ENCODE measurements around the gene FTHL17. TPM values are rescaled to one million over a fixed set of nuclear protein-coding genes. Genes with fewer than 3 reads are reported as not detected.
A peak's percentile ranks its signal among the peaks of the same experiment; 100 is the strongest.

Gene FTHL17
- total RNA-seq, 2 experiments from 2014 or later = not detected

DNA sequence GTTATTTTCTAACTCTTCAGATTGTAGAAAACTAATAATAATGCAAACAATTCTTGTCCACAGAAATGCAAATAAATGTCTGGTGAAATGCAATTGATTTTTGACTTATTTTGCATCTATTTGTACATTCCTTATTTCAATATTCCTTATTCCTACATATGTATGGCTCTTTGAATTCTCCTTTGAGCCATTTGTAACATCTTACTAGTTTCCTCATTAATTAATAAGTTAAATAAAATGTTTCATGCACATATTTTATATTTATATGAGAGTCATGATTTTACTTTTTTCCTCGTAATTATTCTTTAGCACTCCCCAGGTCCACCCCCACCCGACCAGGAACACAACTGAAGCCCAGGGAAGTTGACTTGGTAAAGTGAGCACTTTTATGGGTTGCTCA lies 2.7 kb upstream of the FTHL17 start:
- H3K9me3 Mint-ChIP-seq (ENCODE audit: insufficient read depth) = no peaks in the 10 kb centered on the region
- no peak overlapping the region for H3K4me3 Mint-ChIP-seq
- POLR2A ChIA-PET = no interaction called here
- no peak overlapping the region for H3K27ac Mint-ChIP-seq
- DNase-seq (no peak), ATAC-seq (no peak)
- no peaks in the 10 kb centered on the region for H3K4me1 Mint-ChIP-seq (ENCODE audit: low read depth)
- H3K36me3 Mint-ChIP-seq (ENCODE audit: low read depth) = peaks cover 1% of the 10 kb centered on the region
- H3K27me3 Mint-ChIP-seq (ENCODE audit: low read depth) = no peaks in the 10 kb centered on the region
- CTCF ChIA-PET = no interaction called here

DNA sequence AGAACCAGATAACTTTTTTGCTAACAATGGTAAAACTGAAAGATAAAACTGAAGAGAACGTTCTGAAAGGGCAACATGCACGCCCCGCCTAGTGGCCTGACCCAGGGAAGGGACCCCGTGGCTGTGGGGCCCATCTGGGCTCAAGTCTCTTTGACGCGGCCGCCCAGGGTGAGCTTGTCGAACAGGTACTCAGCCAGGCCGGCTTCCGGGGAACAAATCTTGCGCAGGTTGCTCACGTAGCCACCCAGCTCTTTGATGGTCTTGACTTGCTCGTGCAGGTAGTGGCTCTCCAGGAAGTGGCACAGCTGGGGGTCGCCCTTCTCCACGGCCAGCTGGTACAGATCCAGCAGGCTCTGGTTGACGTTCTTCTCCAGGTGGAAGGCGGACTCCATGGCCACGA lies 579 bp downstream of the FTHL17 start:
- Mint-ChIP-seq H3K9me3 (ENCODE audit: insufficient read depth) (no peaks in the 10 kb centered on the region), H3K27ac (no peak overlapping the region), H3K4me3 (no peak overlapping the region), H3K4me1 (ENCODE audit: low read depth) (no peaks in the 10 kb centered on the region), H3K27me3 (ENCODE audit: low read depth) (no peaks in the 10 kb centered on the region), H3K36me3 (ENCODE audit: low read depth) (peaks cover 1% of the 10 kb centered on the region)
- ATAC-seq (no peak), DNase-seq (no peak)
- POLR2A ChIA-PET = no interaction called here
- CTCF ChIA-PET = no interaction called here

DNA sequence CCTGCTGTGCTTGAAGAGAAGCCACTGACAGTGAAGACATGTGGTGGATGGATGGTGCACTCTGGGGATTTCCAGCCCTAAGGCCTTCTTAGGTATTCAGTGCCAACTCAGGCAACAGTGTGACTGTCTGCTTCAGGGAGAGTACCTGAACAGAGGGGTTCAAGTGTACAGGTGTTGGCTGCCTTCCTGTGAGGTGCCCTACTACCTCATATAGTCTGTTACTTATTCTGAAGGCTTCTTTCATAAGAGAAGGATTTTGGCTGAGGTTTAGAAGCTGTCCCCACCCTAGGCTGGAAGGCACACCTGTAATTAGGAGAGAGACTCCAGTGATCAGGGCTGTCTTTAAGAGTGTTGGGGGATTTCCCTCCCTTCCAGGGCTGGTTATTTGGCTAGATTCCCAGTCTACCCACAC lies 1.8 kb downstream of the FTHL17 start:
- no peak for ATAC-seq
- H3K9me3 Mint-ChIP-seq (ENCODE audit: insufficient read depth) = no peaks in the 10 kb centered on the region

GRCh38 chrX:31063114-31063513 lies 8.7 kb downstream of the FTHL17 start:
- POLR2A ChIA-PET = no interaction called here
- Mint-ChIP-seq H3K4me1 (ENCODE audit: low read depth) (no peaks in the 10 kb centered on the region), H3K36me3 (ENCODE audit: low read depth) (no peaks in the 10 kb centered on the region), H3K9me3 (ENCODE audit: insufficient read depth) (no peaks in the 10 kb centered on the region), H3K4me3 (no peak overlapping the region), H3K27me3 (ENCODE audit: low read depth) (no peaks in the 10 kb centered on the region), H3K27ac (no peak overlapping the region)
- CTCF ChIA-PET = no interaction called here
- ATAC-seq (no peak), DNase-seq (no peak)

More for the DNA sequence above, 1.8 kb downstream of the FTHL17 start:
- CTCF ChIA-PET = no interaction called here
- Mint-ChIP-seq H3K4me1 (ENCODE audit: low read depth) (no peaks in the 10 kb centered on the region), H3K36me3 (ENCODE audit: low read depth) (peaks cover 1% of the 10 kb centered on the region), H3K27me3 (ENCODE audit: low read depth) (no peaks in the 10 kb centered on the region), H3K27ac (no peak overlapping the region), H3K4me3 (no peak overlapping the region)
- POLR2A ChIA-PET = no interaction called here
- DNase-seq = no peak

GRCh38 chrX:31061091-31061490 lies 10.8 kb downstream of the FTHL17 start:
- ATAC-seq = no peak
- no peak for DNase-seq
- H3K27me3 Mint-ChIP-seq (ENCODE audit: low read depth) = no peaks in the 10 kb centered on the region
- H3K4me3 Mint-ChIP-seq = no peak overlapping the region
- no peaks in the 10 kb centered on the region for H3K9me3 Mint-ChIP-seq (ENCODE audit: insufficient read depth)
- CTCF ChIA-PET = no interaction called here
- no peaks in the 10 kb centered on the region for H3K36me3 Mint-ChIP-seq (ENCODE audit: low read depth)
- POLR2A ChIA-PET = no interaction called here
- H3K27ac Mint-ChIP-seq = no peak overlapping the region
- H3K4me1 Mint-ChIP-seq (ENCODE audit: low read depth) = no peaks in the 10 kb centered on the region

- ATAC-seq (no peak), DNase-seq (no peak)
- H3K36me3 Mint-ChIP-seq (ENCODE audit: low read depth) = no peaks in the 10 kb centered on the region
- H3K4me1 Mint-ChIP-seq (ENCODE audit: low read depth) = no peaks in the 10 kb centered on the region
- no peak overlapping the region for H3K27ac Mint-ChIP-seq
- POLR2A ChIA-PET = no interaction called here
- no peaks in the 10 kb centered on the region for H3K9me3 Mint-ChIP-seq (ENCODE audit: insufficient read depth)
- H3K4me3 Mint-ChIP-seq = no peak overlapping the region
- CTCF ChIA-PET = no interaction called here
- no peaks in the 10 kb centered on the region for H3K27me3 Mint-ChIP-seq (ENCODE audit: low read depth)
These were observed 11.8 kb downstream of the FTHL17 start for GRCh38 chrX:31060016-31060415.

DNA sequence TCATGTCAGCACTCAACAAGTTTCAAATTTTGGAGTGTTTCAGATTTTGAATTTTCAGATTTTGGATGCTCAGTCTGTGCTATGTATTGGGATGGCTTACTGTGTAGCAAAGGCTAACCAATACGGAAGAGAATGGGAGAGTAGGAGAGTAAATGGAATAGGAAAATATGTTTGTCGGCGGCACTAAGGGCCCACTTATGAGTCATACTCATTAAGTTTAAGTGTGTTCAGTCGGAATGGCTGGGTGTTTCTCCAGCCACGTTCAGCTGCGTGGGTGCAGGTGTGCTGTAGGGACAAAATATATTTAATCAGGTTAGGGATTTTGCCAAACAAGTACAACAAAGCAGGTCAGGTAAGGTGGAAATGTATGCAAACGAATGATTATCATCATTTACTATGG lies 13.6 kb downstream of the FTHL17 start:
- DNase-seq = no peak
- Mint-ChIP-seq H3K4me3 (no peak overlapping the region), H3K4me1 (ENCODE audit: low read depth) (no peaks in the 10 kb centered on the region), H3K9me3 (ENCODE audit: insufficient read depth) (no peaks in the 10 kb centered on the region), H3K27me3 (ENCODE audit: low read depth) (no peaks in the 10 kb centered on the region), H3K36me3 (ENCODE audit: low read depth) (no peaks in the 10 kb centered on the region), H3K27ac (no peak overlapping the region)
- ChIA-PET POLR2A (no interaction called here), CTCF (no interaction called here)
- ATAC-seq = no peak

DNA sequence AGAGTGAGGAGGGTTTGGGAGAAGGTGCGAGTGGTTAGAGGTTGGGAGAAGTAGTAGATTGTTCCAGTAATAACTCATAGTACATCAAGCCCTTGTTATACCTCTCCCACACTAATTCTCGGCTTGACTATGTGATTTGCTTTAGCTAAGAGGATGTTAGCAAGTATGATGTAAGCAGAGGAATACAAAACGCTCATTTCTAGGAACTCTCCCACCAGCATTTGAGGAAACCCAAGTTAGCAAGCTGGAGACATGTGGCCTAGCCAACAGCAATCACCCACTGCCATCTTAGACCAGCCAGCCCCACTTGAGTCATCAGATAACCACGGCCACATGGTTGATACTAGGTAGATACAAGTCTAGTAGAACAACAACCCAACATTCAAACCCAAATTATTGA lies 14.2 kb downstream of the FTHL17 start:
- DNase-seq (no peak), ATAC-seq (no peak)
- CTCF ChIA-PET = no interaction called here
- no peak overlapping the region for H3K27ac Mint-ChIP-seq
- POLR2A ChIA-PET = no interaction called here
- H3K4me3 Mint-ChIP-seq = no peak overlapping the region
- no peaks in the 10 kb centered on the region for H3K36me3 Mint-ChIP-seq (ENCODE audit: low read depth)
- H3K4me1 Mint-ChIP-seq (ENCODE audit: low read depth) = no peaks in the 10 kb centered on the region
- no peaks in the 10 kb centered on the region for H3K27me3 Mint-ChIP-seq (ENCODE audit: low read depth)
- H3K9me3 Mint-ChIP-seq (ENCODE audit: insufficient read depth) = no peaks in the 10 kb centered on the region

GRCh38 chrX:31057291-31057690 lies 14.6 kb downstream of the FTHL17 start:
- no peak overlapping the region for H3K4me3 Mint-ChIP-seq
- H3K36me3 Mint-ChIP-seq (ENCODE audit: low read depth) = no peaks in the 10 kb centered on the region
- H3K9me3 Mint-ChIP-seq (ENCODE audit: insufficient read depth) = no peaks in the 10 kb centered on the region
- no peaks in the 10 kb centered on the region for H3K27me3 Mint-ChIP-seq (ENCODE audit: low read depth)
- DNase-seq = no peak
- POLR2A ChIA-PET = no interaction called here
- H3K27ac Mint-ChIP-seq = no peak overlapping the region
- H3K4me1 Mint-ChIP-seq (ENCODE audit: low read depth) = no peaks in the 10 kb centered on the region
- CTCF ChIA-PET = no interaction called here
- no peak for ATAC-seq

DNA sequence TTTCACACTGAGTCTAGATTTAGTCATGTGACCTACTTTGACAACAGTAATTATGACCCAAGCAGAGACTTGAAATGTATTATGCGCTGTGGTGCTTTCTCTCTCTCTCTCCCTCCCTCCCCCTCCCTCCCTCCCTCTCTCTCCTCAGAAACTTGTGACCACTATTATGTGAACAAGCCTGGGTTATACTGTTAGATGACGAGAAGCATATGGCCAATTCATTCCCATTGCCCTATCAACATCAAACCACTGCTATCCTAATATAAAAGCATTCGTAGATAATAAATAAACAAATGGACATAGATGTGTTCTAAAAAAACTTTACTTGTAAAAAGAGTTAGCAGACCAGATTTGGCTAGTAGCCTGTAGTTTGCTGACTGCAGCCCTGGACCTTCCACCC lies 18.2 kb downstream of the FTHL17 start:
- ChIA-PET CTCF (no interaction called here), POLR2A (no interaction called here)
- Mint-ChIP-seq H3K27ac (no peak overlapping the region), H3K36me3 (ENCODE audit: low read depth) (no peaks in the 10 kb centered on the region), H3K4me1 (ENCODE audit: low read depth) (no peaks in the 10 kb centered on the region), H3K27me3 (ENCODE audit: low read depth) (no peaks in the 10 kb centered on the region), H3K4me3 (no peak overlapping the region), H3K9me3 (ENCODE audit: insufficient read depth) (no peaks in the 10 kb centered on the region)
- no peak for DNase-seq
- no peak for ATAC-seq

DNA sequence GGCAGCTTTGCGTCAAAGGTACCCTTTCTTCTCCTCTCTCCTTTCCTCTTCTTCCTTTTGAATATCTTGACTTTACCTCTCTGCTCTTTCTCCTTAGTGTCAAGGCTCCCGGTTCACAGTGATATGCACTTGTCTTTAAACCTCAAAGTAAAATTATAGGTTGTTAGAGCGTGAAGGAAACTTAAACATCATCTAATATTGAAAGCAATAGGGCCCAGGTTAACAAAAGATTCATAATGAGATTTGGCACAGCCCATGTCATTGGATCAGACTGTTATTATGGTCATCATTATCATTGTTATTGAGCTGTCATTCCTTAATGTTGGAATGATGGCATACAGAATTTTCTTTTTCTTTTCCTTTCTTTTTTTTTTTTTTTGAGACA lies 32.5 kb downstream of the FTHL17 start:
- no peak overlapping the region for H3K27ac Mint-ChIP-seq
- no peak for DNase-seq
- no peaks in the 10 kb centered on the region for H3K27me3 Mint-ChIP-seq (ENCODE audit: low read depth)
- H3K4me1 Mint-ChIP-seq (ENCODE audit: low read depth) = peaks cover 6% of the 10 kb centered on the region
- ATAC-seq = no peak
- H3K4me3 Mint-ChIP-seq = no peak overlapping the region
- ChIA-PET POLR2A (interaction anchor here (0.7 kb wide), 1 partner anchor 389 kb away, joined by 3 read pairs; no protein-coding TSS in a partner anchor), CTCF (interaction anchor here (0.7 to 2.0 kb wide), 13 partner anchors 9 to 618 kb away, joined by 3 to 12 read pairs (median 4); no protein-coding TSS in a partner anchor)
- no peaks in the 10 kb centered on the region for H3K36me3 Mint-ChIP-seq (ENCODE audit: low read depth)
- H3K9me3 Mint-ChIP-seq (ENCODE audit: insufficient read depth) = no peaks in the 10 kb centered on the region

GRCh38 chrX:31038575-31039326 lies 33.1 kb downstream of the FTHL17 start:
- ChIA-PET POLR2A (interaction anchor here (0.7 kb wide), 1 partner anchor 390 kb away, joined by 3 read pairs; no protein-coding TSS in a partner anchor), CTCF (interaction anchor here (0.7 to 2.0 kb wide), 17 partner anchors 9 to 619 kb away, joined by 3 to 12 read pairs (median 3); no protein-coding TSS in a partner anchor)
- H3K36me3 Mint-ChIP-seq (ENCODE audit: low read depth) = no peaks in the 10 kb centered on the region
- H3K9me3 Mint-ChIP-seq (ENCODE audit: insufficient read depth) = no peaks in the 10 kb centered on the region
- no peaks in the 10 kb centered on the region for H3K27me3 Mint-ChIP-seq (ENCODE audit: low read depth)
- ATAC-seq = no peak
- peak; percentile 39 for DNase-seq
- H3K27ac Mint-ChIP-seq = no peak overlapping the region
- peaks cover 6% of the 10 kb centered on the region for H3K4me1 Mint-ChIP-seq (ENCODE audit: low read depth)
- H3K4me3 Mint-ChIP-seq = no peak overlapping the region

DNA sequence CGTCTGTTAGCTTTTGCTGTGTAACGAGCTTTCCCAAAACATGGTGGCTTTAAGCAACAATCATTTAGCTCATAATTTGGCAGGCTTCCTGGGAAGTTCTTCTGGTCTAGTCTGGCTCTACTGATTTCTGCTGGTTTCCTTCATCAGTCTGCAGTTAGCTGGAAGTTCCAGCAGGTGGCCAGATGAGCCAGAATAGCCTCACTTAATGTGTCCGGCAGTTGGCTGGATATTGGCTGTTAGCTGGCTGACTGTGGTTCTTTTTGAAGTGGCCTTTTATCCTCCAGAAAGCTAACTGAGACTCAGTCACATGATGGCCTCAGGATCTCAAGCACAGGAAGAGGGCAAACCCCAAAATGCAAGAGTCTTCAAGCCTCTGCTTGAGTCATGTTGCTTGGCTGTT lies 34.9 kb downstream of the FTHL17 start:
- DNase-seq (no peak), ATAC-seq (no peak)
- POLR2A ChIA-PET = no interaction called here
- no peaks in the 10 kb centered on the region for H3K36me3 Mint-ChIP-seq (ENCODE audit: low read depth)
- H3K9me3 Mint-ChIP-seq (ENCODE audit: insufficient read depth) = no peaks in the 10 kb centered on the region
- CTCF ChIA-PET = interaction anchor here (0.7 to 1.5 kb wide), 9 partner anchors 56 to 621 kb away, joined by 3 to 7 read pairs (median 3); no protein-coding TSS in a partner anchor
- H3K4me1 Mint-ChIP-seq (ENCODE audit: low read depth) = peaks cover 6% of the 10 kb centered on the region
- H3K27ac Mint-ChIP-seq = no peak overlapping the region
- H3K4me3 Mint-ChIP-seq = no peak overlapping the region
- H3K27me3 Mint-ChIP-seq (ENCODE audit: low read depth) = no peaks in the 10 kb centered on the region
